WTC11 (cell line): ENCODE results near the gene STX2.

Experiments
- CTCF ChIP-seq: fragments of 200-600 bp; IDR thresholded peaks from 2 replicates; pipeline ENCODE4 v1.8.0; 2022; ENCODE audit warnings: antibody characterized with exemption
- E2F1 ChIP-seq: sonication (generic); formaldehyde crosslinking; IDR thresholded peaks from 2 replicates; pipeline ENCODE4 v1.8.0; 2022; ENCODE audit warnings: mild to moderate bottlenecking, missing genetic modification reagents
- ESRRA ChIP-seq: sonication (generic); formaldehyde crosslinking; IDR thresholded peaks from 2 replicates; pipeline ENCODE4 v1.8.1; 2022; ENCODE audit warnings: mild to moderate bottlenecking, missing genetic modification reagents, borderline replicate concordance
- FOXK1 ChIP-seq: sonication (generic); formaldehyde crosslinking; IDR thresholded peaks from 2 replicates; pipeline ENCODE4 v1.8.0; 2022; ENCODE audit warnings: mild to moderate bottlenecking, moderate library complexity, missing genetic modification reagents
- IRF1 ChIP-seq: sonication (generic); formaldehyde crosslinking; IDR thresholded peaks from 2 replicates; pipeline ENCODE4 v1.8.0; 2023; ENCODE audit warnings: missing genetic modification reagents
- JUN ChIP-seq: sonication (generic); formaldehyde crosslinking; IDR thresholded peaks from 2 replicates; pipeline ENCODE4 v1.8.0; 2023; ENCODE audit warnings: mild to moderate bottlenecking, missing genetic modification reagents
- ZNF121 ChIP-seq: sonication (generic); formaldehyde crosslinking; IDR thresholded peaks from 2 replicates; pipeline ENCODE4 v1.8.0; 2023; ENCODE audit warnings: missing genetic modification reagents
- ZNF416 ChIP-seq: fragments of 250-450 bp; sonication (Bioruptor Pico); IDR thresholded peaks from 2 replicates; pipeline ENCODE4 v1.9.0; 2021; ENCODE audit warnings: mild to moderate bottlenecking, inconsistent platforms
- TF ChIP-seq, protein P1 (sequence below): sonication (generic); formaldehyde crosslinking; conservative IDR thresholded peaks from 2 replicates; pipeline ENCODE4 v1.8.1; 2022; ENCODE audit warnings: mild to moderate bottlenecking, missing genetic modification reagents

- TF ChIP-seq ZNF121 (CRISPR knock-in tag) (no peak), ESRRA (CRISPR knock-in tag) (no peak), JUN (no peak), IRF1 (CRISPR knock-in tag) (no peak), CTCF (no peak), FOXK1 (CRISPR knock-in tag) (no peak), E2F1 (no peak), ZNF416 (CRISPR knock-in tag) (no peak)
- TF ChIP-seq, protein P1, sequence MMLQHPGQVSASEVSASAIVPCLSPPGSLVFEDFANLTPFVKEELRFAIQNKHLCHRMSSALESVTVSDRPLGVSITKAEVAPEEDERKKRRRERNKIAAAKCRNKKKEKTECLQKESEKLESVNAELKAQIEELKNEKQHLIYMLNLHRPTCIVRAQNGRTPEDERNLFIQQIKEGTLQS (CRISPR knock-in tag): no peak
Measured at GRCh38 chr12:130744274-130744673, 94.8 kb downstream of the STX2 start.
